ENCODE measurements around the gene IL21R. TPM values are rescaled to one million over a fixed set of nuclear protein-coding genes. Genes with fewer than 3 reads are reported as not detected.
"Not testable (repeated sequence)": the region's sequence is repeated elsewhere in the genome, so short reads cannot be mapped to it uniquely, and the experiment has no call there.

IL21R gene
- total RNA-seq, 1 donor from 2014 or later, result 0.14 TPM

- intact Hi-C loops (cut with DNase I), result no loop called here
- ATAC-seq, result no peak
- DNase-seq (ENCODE audit: missing footprints), result no peak
These were observed 12.9 kb downstream of the IL21R start for GRCh38 chr16:27414788-27415431.

DNA sequence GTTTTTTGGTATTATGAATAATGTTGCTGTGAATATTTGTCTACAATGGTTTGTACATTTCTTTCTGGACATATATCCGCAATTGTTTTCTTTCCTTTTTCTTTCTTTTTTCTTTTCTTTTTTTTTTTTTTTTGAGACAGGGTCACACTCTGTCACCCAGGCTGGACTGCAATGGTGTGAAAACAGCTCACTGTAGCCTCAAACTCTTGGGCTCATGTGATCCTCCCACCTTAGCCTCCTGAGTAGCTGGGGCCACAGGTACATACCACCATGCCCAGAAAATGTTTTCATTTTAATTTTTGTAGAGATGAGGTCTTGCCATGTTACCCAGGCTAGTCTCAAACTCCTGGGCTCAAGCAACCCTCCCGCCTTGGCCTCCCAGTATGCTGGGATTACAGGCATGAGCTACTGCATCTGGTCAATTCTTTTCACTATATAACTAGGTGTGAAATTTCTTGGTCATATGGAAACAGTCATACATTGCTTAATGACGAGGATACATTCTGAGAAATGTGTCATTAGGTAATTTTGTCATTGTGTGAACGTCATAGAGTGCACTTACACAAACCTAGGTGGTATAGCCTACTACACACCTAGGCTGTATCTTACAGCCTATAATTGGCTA lies 15.2 kb downstream of the IL21R start:
- intact Hi-C loops (cut with DNase I), result no loop called here
- ATAC-seq, result no peak
- no peak for DNase-seq (ENCODE audit: missing footprints)

DNA sequence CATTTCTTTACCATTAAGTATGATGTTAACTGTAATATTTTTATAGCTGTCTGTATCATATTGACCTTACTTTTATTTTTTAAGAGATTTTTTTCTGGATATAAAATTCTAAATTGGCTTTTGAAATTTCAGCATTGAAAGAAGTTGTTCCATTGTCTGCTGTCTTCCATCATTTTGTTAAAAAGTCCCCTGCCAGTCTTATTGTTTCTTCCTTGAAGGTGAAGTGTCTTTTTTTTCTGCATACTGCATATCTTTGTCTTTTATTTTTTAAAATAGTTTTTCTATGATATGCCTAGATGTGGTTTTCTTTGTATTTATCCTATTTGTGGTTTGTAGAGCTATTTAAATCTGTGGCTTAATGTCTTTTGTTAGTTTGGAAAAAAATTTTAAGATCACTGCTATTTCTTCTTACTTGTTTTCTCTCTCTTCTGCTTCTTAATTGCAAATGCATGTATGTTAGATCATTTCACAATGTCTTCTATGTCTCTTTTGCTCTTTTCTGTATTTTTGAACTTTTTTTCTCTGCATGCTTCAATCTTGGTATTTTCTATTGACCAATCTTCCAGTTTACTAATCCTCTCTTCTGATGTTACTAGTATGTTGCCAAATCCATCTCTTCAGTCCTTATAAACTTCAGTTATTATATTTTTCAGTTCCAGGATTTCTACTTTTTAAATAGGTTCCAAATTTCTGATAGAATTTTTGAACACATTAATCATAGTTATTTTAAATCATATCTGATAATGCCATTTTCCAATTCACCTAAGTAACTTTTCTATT lies 20.2 kb downstream of the IL21R start:
- no peak for DNase-seq (ENCODE audit: missing footprints)
- ATAC-seq, result no peak
- intact Hi-C loops (cut with DNase I), result no loop called here

GRCh38 chr16:27424772-27425498 lies 23.0 kb downstream of the IL21R start:
- DNase-seq (ENCODE audit: missing footprints), result no peak

GRCh38 chr16:27425961-27426360 lies 24.0 kb downstream of the IL21R start:
- intact Hi-C loops (cut with DNase I), result no loop called here
- DNase-seq (ENCODE audit: missing footprints) (no peak), ATAC-seq (no peak)

More at GRCh38 chr16:27424772-27425498, 23.0 kb downstream of the IL21R start:
- intact Hi-C loops (cut with DNase I), result no loop called here
- ATAC-seq, result no peak

GRCh38 chr16:27426423-27427408 lies 24.7 kb downstream of the IL21R start:
- ATAC-seq, result no peak
- intact Hi-C loops (cut with DNase I), result no loop called here
- DNase-seq (ENCODE audit: missing footprints), result no peak

DNA sequence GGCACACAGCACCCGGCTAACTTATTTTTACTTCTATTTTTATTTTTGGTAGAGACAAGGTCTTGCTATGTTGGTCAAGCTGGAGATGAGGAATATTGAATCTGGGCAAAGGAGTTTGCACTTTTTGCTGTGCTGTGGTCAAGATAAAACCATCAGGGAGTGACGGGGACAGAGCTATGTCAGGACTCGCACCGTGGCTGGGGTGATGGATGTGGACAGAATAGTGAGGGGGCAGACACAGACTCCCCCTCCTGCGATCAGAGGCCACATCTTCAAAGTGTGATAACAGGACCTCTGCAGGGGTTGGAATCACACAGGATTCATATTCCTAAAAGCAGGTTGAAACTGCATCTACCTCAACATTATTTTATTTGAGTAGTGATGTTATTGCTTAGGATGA lies 25.6 kb downstream of the IL21R start:
- intact Hi-C loops (cut with DNase I), result no loop called here
- no peak for DNase-seq (ENCODE audit: missing footprints)
- no peak for ATAC-seq

DNA sequence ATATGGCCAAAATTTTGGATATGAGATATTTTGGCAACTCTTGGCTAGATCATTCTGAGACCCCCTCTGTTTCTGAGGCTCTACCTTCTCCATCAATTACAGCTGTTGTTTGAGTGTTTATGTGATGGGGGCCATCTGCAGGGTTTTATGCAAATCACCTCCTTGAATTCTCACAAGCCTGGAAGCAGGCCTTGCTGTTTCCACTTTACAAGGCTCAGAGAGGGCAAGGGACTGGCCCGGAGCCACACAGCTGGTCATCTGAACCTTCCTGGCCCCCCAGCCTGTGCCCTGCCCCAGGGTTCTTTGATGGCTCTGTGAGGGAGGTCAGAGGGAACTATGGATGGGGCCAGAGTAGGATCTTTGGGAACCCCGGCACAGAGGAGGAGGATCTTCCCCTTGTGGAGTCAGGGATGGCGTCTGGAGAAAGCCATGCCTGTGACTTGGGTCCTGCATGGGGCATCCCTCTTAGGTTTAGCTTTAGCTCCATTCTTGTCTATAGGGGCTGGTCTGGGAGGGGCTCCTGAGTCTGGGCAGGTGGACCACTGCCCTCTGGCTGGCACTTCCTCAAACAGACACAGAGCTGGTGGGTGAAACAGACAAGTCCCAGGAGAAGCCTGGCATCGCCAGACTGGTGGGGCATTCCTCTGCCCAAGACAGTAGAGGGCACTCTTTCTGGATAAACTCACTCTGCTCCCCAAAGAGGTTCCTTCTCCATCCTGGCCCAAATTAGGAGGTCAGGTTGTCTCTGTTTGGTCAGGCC lies 26.2 kb downstream of the IL21R start:
- intact Hi-C loops (cut with DNase I), result no loop called here

DNA sequence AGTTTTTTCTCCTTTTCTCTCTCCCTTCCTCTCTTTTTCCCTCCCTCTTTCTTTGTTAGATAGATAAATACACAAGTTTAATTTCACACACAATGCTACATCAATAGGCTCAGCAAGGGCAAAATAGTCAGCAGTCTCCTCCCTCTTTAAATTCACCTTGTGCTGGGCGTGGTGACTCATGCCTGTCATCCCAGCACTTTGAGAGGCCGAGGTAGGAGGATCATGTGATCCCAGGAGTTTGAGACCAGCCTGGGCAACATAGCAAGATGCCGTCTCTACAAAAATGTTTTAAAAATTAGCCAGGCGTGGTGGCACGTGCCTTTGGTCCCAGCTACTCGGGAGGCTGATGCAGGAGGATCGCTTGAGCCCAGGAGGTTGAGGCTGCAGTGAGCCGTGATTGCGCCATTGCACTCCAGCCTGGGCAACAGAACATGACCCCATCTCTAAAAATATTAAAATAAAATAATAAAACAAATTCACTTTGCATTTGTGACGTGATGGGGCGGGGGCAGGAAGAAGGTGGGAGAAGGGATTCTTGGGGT lies 27.4 kb downstream of the IL21R start:
- no peak for ATAC-seq
- intact Hi-C loops (cut with DNase I), result no loop called here
- no peak for DNase-seq (ENCODE audit: missing footprints)

More for the DNA sequence above, 26.2 kb downstream of the IL21R start:
- DNase-seq (ENCODE audit: missing footprints) (no peak), ATAC-seq (no peak)

GRCh38 chr16:27429981-27430441 lies 28.0 kb downstream of the IL21R start:
- DNase-seq (ENCODE audit: missing footprints) (no peak), ATAC-seq (no peak)
- intact Hi-C loops (cut with DNase I), result no loop called here

GRCh38 chr16:27430512-27430911 lies 28.5 kb downstream of the IL21R start:
- intact Hi-C loops (cut with DNase I), result no loop called here
- DNase-seq (ENCODE audit: missing footprints), result no peak

GRCh38 chr16:27430923-27431484 lies 29.0 kb downstream of the IL21R start:
- no peak for ATAC-seq
- intact Hi-C loops (cut with DNase I), result no loop called here
- no peak for DNase-seq (ENCODE audit: missing footprints)

More at GRCh38 chr16:27430512-27430911, 28.5 kb downstream of the IL21R start:
- ATAC-seq, result no peak

- DNase-seq (ENCODE audit: missing footprints) (no peak), ATAC-seq (no peak)
- intact Hi-C loops (cut with DNase I), result no loop called here
These were observed 30.0 kb downstream of the IL21R start for GRCh38 chr16:27431773-27432532.

- intact Hi-C loops (cut with DNase I), result no loop called here
- DNase-seq (ENCODE audit: missing footprints) (no peak), ATAC-seq (no peak)
These were observed 30.6 kb downstream of the IL21R start for GRCh38 chr16:27432558-27432957.

GRCh38 chr16:27433191-27433590 lies 31.2 kb downstream of the IL21R start:
- ATAC-seq; DNase-seq (ENCODE audit: missing footprints); intact Hi-C loops (cut with DNase I): not testable (repeated sequence)

GRCh38 chr16:27433636-27434035 lies 31.7 kb downstream of the IL21R start:
- intact Hi-C loops (cut with DNase I), result no loop called here

More at GRCh38 chr16:27433636-27434035, 31.7 kb downstream of the IL21R start:
- ATAC-seq (no peak), DNase-seq (ENCODE audit: missing footprints) (no peak)

Measured in Right ventricle myocardium inferior (tissue), 1 donor.